ENCODE results near the gene C1orf141.

C1orf141 gene

GRCh38 chr1:67052741-67053534, 81.8 kb downstream of the C1orf141 start:
- no peak for TF ChIP-seq POLR2A (IDR thresholded peaks at IDR 0.05; ENCODE audit: low read depth, low read length)
- peak; percentile 82 for FAIRE-seq
- DNase-seq (ENCODE audit: insufficient read length, low spot score) = peak; percentile 15

DNA sequence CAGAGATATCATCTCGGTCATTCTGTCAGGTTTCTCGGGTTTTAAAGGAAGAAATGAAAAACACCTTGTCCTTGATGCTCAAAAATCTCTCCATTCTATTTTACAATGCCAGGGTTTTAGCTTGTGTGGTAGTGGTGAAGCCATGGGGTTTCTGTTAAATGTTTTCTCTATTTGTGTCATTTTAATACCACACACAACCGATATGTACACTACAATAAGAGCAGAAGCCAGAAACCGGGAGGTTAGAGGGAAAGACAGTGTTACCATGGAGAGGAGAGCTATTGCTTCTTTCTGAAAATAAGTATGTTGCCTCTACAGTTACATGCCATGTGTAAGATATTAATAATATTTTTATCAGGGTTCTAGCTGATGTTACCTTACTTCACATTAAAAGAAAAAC, 83.6 kb downstream of the C1orf141 start:
- TF ChIP-seq POLR2A (IDR thresholded peaks at IDR 0.05; ENCODE audit: low read depth, low read length) = no peak
- DNase-seq (ENCODE audit: insufficient read length, low spot score) (no peak), FAIRE-seq (no peak)

DNA sequence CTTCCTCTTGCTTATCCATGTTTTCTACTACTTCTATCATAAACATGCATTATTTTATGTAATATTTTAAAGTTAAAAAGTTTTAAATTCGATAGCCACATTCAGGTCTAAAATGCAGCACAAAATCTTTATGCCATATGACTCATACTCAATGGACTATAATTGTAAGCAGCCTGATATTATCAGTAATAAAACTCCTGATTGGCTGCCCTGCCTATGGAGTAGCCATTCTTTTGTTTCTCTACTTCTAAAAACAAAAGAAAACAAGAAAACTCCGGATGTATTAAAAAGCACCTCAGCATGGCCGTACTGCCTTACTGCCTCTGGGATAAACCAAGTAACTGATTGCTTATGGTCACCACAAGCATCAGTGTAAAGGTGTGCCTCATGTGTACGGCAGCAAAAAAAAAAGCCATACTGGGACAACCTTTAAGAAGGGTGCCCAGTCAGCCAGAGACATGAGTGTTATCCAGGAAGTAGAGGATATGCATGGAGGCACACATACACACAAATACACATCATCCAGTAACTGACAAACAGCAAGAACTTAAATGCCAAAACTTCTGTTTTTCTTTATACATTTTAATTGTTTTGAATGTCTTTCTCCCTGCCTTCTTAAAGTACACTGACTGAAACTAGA, 90.0 kb downstream of the C1orf141 start:
- DNase-seq (ENCODE audit: insufficient read length, low spot score) = no peak
- TF ChIP-seq POLR2A (IDR thresholded peaks at IDR 0.05; ENCODE audit: low read depth, low read length) = no peak
- peak; percentile 30 for FAIRE-seq

DNA sequence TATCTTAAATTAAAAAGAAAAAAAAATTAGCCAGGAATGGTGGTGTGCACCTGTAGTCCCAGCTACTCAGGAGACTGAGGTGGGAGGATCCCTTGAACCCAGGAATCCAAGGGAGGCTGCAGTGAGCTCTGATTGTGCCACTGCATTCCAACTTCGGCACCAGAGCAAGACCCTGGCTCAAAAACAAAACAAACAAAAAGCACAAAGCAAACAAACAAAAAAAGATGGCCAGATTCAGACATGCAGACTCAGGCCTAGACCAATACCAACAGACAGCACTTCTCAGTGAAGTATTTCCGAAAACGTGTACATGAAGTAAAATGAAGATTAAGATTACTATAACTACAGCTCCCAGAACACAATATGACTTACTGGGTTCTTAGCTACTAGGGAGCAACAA, 91.4 kb downstream of the C1orf141 start:
- TF ChIP-seq POLR2A (IDR thresholded peaks at IDR 0.05; ENCODE audit: low read depth, low read length) = no peak
- DNase-seq (ENCODE audit: insufficient read length, low spot score) (no peak), FAIRE-seq (no peak)

All from H54 (cell line).